ENCODE measurements around the gene YJU2.
"Not testable (repeated sequence)": the region's sequence is repeated elsewhere in the genome, so short reads cannot be mapped to it uniquely, and the experiment has no call there.

The YJU2 gene

DNA sequence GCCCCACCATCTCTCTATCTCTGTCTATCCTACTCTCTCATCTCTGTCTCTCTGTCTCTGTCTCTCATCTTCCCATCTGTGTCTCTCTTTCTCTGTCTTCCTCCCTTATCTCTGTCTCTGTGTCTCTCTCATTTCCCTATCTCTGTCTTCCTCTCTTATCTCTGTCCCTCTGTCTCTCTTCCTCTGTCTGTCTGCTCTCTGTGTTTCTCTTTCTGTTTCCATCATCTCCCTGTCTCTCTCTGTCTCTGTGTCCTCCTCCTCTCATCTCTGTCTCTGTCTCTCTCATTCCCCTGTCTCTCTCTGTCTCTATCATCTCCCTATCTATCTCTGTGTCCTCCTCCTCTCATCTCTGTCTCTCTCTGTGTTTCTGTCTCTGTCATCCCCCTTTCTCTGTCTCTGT is 19.1 kb upstream of the YJU2 start:
- no peak for DNase-seq (ENCODE audit: low read depth, low spot score)
- H3K27ac ChIP-seq: no peak overlapping the region

DNA sequence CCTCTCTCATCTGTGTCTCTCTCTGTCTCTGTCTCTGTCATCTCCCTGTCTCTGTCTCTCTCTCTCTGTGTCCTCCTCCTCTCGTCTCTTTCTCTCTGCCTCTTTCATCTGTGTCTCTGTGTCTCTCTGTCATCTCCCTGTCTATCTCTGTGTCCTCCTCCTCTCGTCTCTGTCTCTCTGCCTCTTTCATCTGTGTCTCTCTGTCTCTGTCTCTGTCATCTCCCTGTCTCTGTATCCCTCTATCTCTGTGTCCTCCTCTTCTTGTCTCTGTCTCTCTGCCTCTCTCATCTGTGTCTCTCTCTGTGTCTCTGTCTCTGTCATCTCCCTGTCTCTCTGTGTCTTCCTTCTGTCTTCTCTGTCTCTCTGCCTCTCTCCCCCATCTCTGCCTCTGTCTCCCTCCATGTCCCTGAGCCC is 18.1 kb upstream of the YJU2 start:
- H3K27ac ChIP-seq: no peak overlapping the region

DNA sequence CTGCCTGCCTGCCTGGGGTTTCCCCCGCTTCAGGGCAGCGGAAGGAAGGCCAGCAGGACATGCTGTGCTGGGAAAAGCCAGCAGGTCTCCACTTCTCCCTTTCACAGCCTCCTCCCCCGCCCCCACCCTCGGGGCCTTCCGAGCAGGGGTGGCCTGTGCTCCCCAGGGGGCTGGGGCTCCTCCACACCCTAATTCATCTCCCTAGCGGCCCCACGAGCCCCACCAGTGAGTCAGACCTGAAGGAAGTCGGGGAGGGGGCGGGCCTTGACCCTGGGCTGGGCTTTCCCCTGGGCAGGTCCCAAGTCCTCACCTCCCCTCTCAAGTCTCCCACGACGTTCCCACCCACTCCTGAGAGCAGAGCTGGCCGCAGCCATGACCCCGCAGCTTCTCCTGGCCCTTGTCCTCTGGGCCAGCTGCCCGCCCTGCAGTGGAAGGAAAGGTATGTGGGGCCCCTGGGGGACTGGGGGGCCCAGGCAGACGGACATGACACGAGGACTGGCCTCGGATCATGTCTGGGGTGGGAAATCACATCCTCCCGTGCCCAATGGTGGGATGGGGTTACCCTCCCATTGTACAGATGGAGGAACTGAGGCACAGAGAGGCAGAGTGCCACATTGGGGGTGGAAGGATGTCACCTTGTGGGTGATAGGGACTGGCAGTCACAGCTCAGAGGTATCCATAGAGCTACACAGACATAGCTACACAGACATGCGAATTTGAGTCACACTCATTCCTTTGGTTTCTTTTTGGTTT is 17.5 kb upstream of the YJU2 start, which contains the start of gene EBI3:
Gene EBI3, plus strand, starts transcription at position 345 of the 753 bp plus-strand sequence. Its CDS starts 28 bp downstream, at position 373.
- H3K27ac ChIP-seq: no peak within 1 kb of the TSS
- DNase-seq (ENCODE audit: low read depth, low spot score): no peak

More for the DNA sequence above, 18.1 kb upstream of the YJU2 start:
- no peak for DNase-seq (ENCODE audit: low read depth, low spot score)

DNA sequence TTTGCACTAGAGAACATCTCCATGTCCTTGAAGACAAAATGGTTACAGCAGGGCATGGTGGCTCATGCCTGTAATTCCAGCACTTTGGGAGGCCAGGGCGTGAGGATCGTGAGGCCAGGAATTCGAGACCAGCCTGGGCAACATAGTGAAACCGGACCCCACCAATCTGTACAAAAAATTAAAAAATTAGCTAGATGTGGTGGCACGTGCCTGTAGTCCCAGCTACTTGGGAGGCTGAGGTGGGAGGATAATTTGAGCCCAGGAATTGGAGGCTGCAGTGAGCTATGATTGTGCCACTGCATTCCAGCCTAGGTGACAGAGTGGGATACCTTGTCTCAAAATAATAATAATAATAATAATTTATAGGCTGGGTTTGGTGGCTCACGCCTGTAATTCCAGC is 16.6 kb upstream of the YJU2 start:
- DNase-seq (ENCODE audit: low read depth, low spot score); H3K27ac ChIP-seq: not testable (repeated sequence)

DNA sequence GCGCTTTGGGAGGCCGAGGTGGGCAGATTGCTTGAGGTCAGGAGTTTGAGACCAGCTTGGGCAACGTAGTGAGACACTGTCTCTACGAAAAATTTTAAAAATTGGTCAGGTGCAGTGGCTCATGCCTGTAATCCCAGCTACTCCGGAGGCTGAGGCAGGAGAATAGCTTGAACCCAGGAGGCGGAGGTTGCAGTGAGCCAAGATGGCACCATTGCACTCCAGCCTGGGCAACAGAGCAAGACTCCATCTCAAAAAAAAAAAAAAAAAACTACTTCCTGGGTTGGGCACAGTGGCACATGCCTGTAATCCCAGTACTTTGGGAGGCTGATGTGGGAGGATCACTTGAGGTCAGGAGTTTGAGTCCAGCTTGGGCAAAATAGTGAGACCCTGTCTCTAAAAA is 15.4 kb upstream of the YJU2 start:
- not testable (repeated sequence) for H3K27ac ChIP-seq; DNase-seq (ENCODE audit: low read depth, low spot score)

DNA sequence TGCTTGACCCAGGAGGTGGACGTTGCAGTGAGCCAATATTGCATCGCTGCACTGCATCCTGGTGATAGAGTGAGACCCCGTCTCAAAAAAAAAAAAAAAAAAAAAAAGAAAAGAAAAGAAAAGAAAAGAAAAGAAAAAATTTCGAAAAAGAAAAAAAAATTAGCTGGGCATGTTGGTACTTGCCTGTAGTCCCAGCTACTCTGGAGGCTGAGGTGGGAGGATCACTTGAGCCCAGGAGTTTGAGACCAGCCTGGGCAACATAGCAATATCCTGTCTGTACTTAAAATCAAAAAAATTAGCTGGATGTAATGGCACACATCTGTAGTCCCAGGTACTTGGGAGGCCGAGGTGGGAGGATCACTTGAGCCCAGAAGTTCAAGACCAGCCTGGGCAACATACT is 14.7 kb upstream of the YJU2 start:
- H3K27ac ChIP-seq; DNase-seq (ENCODE audit: low read depth, low spot score): not testable (repeated sequence)

DNA sequence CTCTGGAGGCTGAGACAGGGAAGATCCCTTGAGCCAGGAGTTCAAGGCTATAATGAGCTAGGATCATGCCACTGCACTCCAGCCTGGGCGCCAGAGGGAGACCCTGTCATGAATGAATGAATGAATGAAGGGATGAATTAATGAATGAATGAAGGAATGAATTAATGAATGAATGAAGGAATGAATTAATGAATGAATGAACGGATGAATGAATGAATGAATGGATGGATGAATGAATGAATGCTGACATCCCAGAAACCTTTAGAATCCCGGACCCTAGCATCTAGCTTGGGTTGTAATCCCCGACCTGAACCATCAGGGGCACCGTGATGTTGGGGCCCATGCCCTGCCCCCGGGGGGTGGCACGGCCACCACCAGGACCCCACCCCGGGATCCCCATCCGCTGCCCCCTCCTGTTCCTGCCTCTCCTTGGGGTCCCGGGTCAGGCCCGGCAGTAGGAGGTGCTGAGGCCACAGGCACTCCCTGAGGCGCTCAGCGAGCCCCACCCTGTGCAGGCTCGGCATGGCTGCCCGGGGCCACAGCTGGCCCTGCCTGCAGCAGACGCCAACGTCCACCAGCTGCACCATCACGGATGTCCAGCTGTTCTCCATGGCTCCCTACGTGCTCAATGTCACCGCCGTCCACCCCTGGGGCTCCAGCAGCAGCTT is 14.1 kb upstream of the YJU2 start:
- no peak for DNase-seq (ENCODE audit: low read depth, low spot score)

DNA sequence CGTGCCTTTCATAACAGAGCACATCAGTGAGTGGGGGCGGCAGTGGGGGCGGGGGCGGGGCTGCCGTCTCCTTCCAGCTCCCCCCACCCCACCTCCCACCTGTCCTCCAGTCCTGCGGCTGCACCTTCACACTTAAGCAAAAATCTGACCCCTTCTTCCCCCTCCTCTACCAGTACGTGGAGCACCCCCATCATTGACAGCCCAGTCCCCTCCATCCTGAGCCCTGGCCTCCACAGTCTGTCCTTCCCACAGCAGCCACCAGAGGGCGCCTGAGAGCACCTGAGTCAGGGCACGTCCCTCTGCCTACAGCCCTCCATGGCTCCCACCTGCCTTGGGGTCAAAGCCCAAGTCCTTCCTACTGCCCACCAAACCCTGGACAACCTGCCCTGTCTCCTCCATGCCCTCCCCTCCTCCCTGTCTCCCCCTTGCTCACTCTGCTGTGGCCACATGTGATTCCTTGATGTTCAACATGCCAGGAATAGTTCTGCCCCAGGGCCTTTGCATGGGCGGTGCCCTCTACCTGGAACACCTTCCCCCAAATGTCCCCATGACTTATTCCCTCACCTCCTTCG is 13.5 kb upstream of the YJU2 start:
- DNase-seq (ENCODE audit: low read depth, low spot score): no peak
- H3K27ac ChIP-seq: no peak overlapping the region

More for the DNA sequence above, 14.1 kb upstream of the YJU2 start:
- H3K27ac ChIP-seq: no peak overlapping the region

DNA sequence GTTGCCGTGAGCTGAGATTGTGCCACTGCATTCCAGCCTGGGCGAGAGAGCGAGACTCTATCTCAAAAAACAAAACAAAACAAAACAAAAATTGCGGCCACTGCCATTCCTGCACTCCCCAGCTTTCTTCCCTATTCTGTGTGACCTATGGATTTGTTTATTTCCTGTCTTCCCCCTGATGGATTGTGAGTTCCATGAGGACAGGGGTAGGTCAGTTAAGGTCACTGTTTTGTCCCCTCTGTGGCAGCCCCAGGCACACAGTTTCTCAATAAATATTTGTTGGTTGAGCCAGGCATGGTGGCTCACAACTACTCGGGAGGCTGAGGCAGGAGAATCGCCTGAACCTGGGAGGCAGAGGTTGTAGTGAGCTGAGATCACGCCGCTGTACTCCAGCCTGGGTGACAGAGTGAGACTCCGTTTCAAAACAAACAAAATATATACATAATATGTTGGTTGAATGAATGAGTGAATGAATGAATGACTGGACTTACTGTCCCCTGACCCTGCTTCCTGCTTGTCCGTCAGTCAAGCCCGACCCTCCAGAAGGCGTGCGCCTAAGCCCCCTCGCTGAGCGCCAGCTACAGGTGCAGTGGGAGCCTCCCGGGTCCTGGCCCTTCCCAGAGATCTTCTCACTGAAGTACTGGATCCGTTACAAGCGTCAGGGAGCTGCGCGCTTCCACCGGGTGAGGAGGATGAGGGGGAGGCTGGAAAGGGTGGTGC is 12.6 kb upstream of the YJU2 start:
- DNase-seq (ENCODE audit: low read depth, low spot score): no peak
- no peak overlapping the region for H3K27ac ChIP-seq

DNA sequence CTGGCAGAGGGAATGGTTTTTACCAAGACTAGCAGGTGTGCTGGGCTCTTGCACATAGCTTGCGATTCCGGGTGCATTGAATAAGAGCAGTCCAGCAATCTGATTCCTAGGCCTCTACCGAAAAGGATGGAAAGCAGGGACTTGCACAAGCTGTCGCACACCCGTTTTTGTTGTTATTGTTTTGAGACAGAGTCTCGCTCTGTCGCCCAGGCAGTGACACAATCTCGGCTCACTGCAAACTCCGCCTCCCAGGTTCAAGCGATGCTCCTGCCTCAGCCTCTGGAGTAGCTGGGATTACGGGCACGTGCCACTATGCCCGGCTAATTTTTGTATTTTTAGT is 12.0 kb upstream of the YJU2 start:
- DNase-seq (ENCODE audit: low read depth, low spot score): no peak
- H3K27ac ChIP-seq: no peak overlapping the region

DNA sequence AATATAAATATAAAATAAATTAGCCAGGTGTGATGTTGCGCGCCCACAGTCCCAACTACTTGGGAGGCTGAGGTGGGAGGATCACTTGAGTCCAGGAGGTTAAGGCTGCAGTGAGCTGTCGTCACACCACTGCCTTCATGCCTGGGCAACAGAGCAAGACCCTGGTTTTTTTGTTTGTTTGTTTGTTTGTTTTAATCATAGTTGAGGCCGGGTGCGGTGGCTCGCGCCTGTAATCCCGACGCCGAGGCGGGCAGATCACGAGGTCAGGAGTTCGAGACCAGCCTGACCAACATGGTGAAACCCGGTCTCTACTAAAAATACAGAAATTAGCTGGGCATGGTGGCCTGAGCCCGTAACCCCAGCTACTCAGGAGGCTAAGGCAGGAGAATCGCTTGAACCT is 9.4 kb upstream of the YJU2 start:
- DNase-seq (ENCODE audit: low read depth, low spot score); H3K27ac ChIP-seq: not testable (repeated sequence)

DNA sequence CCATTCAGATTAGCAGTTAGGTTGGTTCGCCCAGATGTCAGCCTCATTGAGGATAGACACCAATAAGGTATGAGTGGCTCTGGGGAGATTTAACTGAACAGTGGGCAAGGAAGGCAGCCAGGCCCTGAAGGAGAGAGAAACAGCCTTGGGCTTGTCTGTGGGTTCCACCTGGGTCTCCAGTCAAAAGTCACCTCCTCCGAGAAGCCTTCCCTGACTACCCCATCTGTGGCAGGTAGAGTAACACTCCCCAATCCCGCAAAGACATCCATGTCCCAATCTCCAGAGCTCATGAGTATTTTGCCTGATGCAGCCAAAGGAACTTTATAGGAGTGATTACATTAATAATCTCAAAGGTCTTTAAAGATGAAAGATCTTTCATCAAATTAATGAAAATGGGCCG is 8.0 kb upstream of the YJU2 start:
- no peak for DNase-seq (ENCODE audit: low read depth, low spot score)
- H3K27ac ChIP-seq: no peak overlapping the region

DNA sequence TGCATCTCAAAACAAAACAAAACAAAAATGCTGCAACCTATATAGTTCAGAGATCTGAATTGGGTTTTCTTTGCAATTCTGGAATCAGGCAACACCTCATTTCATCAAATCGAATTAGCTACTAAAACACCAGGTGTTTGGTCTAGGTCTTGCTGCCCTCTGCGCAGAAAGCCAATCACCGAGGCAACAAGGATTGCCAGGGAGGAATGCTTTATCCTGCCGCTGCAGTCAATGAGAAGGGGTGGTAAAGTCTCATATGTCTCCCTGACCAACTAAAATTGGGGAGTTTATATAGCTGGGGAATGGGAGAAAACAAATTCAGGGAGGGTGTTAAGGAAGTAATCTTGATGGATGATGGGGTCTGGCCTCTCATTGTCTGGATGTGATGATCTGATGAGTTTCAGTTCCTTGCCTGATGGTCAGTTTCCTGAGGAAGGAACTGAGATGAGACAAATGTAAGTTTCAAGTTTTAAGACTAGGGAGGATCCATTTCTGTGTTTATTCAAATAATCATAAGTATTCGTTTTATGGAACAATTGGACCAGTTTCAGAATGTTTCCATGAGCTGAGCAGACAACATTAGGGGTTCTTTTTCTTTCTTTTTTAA is 5.0 kb upstream of the YJU2 start:
- no peak overlapping the region for H3K27ac ChIP-seq
- no peak for DNase-seq (ENCODE audit: low read depth, low spot score)

DNA sequence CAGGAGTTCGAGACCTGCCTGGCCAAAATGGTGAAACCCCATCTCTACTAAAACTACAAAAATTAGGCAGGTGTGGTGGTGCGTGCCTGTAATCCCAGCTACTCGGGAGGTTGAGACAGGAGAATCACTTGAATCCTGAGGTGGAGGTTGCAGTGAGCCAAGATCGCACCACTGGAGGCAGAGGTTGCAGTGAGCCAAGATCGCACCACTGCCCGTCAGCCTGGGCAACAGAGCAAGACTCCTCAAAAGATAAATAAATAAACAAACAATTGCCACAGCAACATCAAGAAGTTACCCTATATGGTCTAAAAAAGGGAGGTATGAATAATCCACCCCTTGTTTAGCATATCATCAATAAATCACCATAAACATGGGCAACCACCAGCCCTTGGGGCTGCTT is 942 bp upstream of the YJU2 start:
- H3K27ac ChIP-seq: peak overlapping the region; percentile 84
- not testable (repeated sequence) for DNase-seq (ENCODE audit: low read depth, low spot score)

DNA sequence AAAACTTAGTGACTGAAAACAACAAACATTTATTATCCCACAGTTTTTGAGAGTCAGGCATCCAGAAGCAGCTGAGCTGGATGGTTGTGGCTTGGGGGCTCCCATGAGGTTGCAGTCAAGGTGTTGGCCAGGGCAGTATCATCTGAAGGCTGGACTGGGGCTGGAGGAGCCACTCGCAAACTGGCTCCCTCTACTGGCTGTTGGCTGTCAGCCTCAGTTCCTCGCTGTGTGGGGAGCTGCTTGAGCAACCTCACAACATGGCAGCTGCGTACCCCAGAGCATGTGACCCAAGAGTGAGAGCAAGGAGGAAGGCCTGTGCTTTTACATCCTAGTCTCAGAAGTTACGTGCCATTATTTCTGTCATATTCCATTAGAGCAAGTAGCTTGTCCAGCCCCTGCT is 9.7 kb downstream of the YJU2 start:
- H3K27ac ChIP-seq: no peak overlapping the region
- no peak for DNase-seq (ENCODE audit: low read depth, low spot score)

DNA sequence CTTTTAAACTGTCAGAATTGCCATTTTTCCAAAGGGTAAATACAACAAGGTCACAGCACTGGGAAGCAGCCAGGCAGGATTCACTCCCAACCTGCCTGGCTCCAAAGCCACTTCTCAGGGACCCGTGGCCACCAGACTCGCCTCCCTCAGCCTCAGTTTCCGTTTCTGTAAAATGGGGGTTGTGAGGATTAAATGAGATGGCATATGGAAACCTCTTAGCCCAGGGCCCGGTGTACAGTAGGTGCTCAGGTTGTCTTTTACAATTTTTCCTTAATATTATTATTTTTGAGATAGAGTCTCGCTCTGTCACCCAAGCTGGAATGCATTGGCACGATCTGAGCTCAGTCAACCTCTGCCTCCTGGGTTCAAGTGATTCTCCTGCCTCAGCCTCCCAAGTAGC is 10.1 kb downstream of the YJU2 start:
- no peak for DNase-seq (ENCODE audit: low read depth, low spot score)
- H3K27ac ChIP-seq: no peak overlapping the region

DNA sequence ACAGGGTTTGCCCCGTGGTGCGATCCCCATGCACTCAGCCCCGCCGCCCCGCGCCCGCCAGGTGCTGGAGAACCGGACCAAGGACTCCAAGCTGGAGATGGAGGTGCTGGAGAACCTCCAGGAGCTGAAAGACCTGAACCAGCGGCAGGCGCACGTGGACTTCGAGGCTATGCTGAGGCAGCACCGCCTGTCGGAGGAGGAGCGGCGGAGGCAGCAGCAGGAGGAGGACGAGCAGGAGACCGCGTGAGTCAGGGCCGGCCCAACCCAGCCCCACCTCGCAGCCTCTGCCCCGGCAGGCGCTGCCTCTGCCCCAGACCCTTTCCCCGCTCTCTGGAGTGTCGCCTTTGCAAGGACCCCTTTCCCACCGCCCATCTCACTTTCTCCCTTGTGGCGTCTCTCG is 11.3 kb downstream of the YJU2 start:
- H3K27ac ChIP-seq: no peak overlapping the region
- DNase-seq (ENCODE audit: low read depth, low spot score): no peak

DNA sequence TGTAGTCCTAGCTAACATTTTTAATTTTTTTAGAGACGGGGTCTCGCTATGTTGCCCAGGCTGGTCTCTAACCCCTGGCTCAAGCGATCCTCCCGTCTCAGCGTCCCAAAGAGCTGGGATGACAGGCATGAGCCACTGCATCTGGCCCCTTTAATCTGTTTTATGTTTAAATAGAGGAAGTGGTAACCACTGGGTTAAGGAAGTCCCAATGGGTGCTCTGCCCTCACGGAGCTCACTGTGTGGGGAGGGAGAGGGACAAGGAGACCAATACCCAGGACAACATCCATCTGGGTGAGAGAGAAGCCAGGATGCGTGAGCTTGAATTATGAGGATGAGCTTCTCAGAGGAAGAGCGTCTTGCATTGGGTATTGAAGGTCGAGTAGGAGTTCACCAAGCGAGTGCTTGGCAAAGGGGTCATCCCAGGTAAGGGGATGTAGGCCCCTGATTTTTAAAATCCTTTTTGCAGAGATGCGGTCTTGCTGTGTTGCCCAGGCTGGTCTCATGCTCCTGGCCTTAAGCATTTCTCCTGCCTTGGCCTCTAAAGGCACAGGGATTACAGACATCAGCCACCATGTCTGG is 13.8 kb downstream of the YJU2 start:
- no peak overlapping the region for H3K27ac ChIP-seq
- no peak for DNase-seq (ENCODE audit: low read depth, low spot score)

DNA sequence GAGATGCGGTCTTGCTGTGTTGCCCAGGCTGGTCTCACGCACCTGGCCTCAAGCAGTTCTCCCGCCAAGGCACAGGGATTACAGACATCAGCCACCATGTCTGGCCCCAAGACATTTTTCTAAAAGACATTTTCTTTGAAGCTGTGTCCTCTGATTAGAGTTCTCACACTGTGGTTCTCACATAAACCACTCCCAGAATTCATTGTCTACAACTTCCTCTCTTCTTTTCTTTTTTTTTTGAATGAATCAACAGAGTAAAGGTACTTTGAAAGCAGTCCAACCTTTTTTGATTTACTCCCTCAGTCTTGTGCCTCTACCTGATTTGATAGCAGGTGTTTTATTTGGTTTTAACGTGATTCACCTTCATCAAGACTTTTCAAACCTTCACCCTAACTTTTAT is 17.9 kb downstream of the YJU2 start:
- H3K27ac ChIP-seq: no peak overlapping the region
- DNase-seq (ENCODE audit: low read depth, low spot score): no peak

Measured in epithelial cell of prostate (primary cell).